ENCODE measurements around the gene RABEP2.

DNA sequence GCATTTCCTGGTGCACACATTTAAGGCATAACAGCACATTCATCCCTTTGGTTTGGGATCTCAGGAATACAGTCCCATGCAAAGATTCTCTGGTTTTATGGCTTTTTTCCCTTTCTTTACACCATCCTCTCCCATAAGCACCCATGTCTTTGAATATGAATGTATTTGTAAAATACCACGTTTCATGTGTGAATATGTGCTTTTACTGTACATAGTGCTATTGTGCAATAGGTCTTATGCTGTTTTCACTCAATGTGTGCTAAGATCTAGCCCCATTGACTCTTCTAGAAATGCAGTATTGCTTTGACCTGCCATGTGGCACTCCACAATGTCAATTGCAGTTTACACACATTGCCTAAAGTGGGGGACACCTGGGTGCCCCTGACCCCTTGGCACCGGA, 39.5 kb upstream of the RABEP2 start:
- TF ChIP-seq EZH2 (IDR thresholded peaks at IDR 0.05; ENCODE audit: low read depth) = no peak
- TF ChIP-seq, protein P1, sequence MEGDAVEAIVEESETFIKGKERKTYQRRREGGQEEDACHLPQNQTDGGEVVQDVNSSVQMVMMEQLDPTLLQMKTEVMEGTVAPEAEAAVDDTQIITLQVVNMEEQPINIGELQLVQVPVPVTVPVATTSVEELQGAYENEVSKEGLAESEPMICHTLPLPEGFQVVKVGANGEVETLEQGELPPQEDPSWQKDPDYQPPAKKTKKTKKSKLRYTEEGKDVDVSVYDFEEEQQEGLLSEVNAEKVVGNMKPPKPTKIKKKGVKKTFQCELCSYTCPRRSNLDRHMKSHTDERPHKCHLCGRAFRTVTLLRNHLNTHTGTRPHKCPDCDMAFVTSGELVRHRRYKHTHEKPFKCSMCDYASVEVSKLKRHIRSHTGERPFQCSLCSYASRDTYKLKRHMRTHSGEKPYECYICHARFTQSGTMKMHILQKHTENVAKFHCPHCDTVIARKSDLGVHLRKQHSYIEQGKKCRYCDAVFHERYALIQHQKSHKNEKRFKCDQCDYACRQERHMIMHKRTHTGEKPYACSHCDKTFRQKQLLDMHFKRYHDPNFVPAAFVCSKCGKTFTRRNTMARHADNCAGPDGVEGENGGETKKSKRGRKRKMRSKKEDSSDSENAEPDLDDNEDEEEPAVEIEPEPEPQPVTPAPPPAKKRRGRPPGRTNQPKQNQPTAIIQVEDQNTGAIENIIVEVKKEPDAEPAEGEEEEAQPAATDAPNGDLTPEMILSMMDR (conservative IDR thresholded peaks at IDR 0.05) = no peak

Data from PC-9 (cell line).